H1 (cell line): ENCODE data around the gene MUC5B. TPM values are rescaled to one million over a fixed set of nuclear protein-coding genes. Genes with fewer than 3 reads are reported as not detected.

ENCODE experiments used
- CTCF ChIA-PET: fragments of 300-600 bp; sonication (Branson Sonifier 250); formaldehyde crosslinking; loops from one replicate; lab custom pipeline; 2021; ENCODE audit not compliant: partially characterized antibody; lab: Charles Lee
- POLR2A ChIA-PET: fragments of 300-600 bp; sonication (Branson Sonifier 250); formaldehyde crosslinking; loops from one replicate; lab custom pipeline; 2021; ENCODE audit warnings: inconsistent platforms; ENCODE audit not compliant: partially characterized antibody; lab: Charles Lee
- DNase-seq, 2 experiments: peaks; one replicate each; pipeline versions ENCODE4 v3.0.0 to v3.0.0-alpha.2; 2010 to 2022; ENCODE audit warnings: low spot score in 2 of 2, low read depth in 1 of 2, mixed read lengths in 1 of 2
- FAIRE-seq: peaks from 2 replicates; lab custom pipeline; 2011; peaks lifted over from hg19 to GRCh38; lab: Jason Lieb, UNC
- H2AFZ ChIP-seq: 2 replicates; pipeline ENCODE4 v1.8.1; 2012; ENCODE audit warnings: low read length, inconsistent platforms
- H2AK5ac ChIP-seq: 2 replicates; pipeline ENCODE4 v1.6.1; 2013; ENCODE audit warnings: low read depth, low read length
- H2BK120ac ChIP-seq: replicated peaks from 2 replicates; pipeline ENCODE3; 2013; ENCODE audit warnings: low read depth, low read length, inconsistent platforms
- H2BK12ac ChIP-seq: 2 replicates; pipeline ENCODE4 v1.6.1; 2013; ENCODE audit warnings: low read depth, low read length
- H2BK15ac ChIP-seq: 2 replicates; pipeline ENCODE4 v1.6.1; 2013; ENCODE audit warnings: low read length
- H2BK20ac ChIP-seq: 2 replicates; pipeline ENCODE4 v1.6.1; 2013; ENCODE audit warnings: low read length
- H2BK5ac ChIP-seq: 2 replicates; pipeline ENCODE4 v1.6.1; 2013; ENCODE audit warnings: low read depth, low read length
- H3K14ac ChIP-seq: 2 replicates; pipeline ENCODE4 v1.6.1; 2013; ENCODE audit warnings: inconsistent platforms; ENCODE audit not compliant: insufficient read length
- H3K18ac ChIP-seq: 2 replicates; pipeline ENCODE4 v1.6.1; 2013; ENCODE audit warnings: low read length; ENCODE audit errors: extremely low read depth
- H3K23ac ChIP-seq: 2 replicates; pipeline ENCODE4 v1.6.1; 2013; ENCODE audit warnings: inconsistent platforms; ENCODE audit not compliant: insufficient read length
- H3K23me2 ChIP-seq: 2 replicates; pipeline ENCODE4 v1.6.1; 2013; ENCODE audit warnings: low read depth, low read length
- H3K27ac ChIP-seq: 2 replicates; pipeline ENCODE4 v1.6.1; 2011; ENCODE audit warnings: low read depth, low read length, inconsistent platforms
- H3K27me3 ChIP-seq, 4 experiments: replicated peaks in 1 of 4; 1 replicate in 1 of 4; 2 replicates in 3 of 4; pipeline versions ENCODE4 v1.6.1 to v1.8.1; 2011 to 2013; ENCODE audit warnings: low read length in 3 of 4, mild to moderate bottlenecking in 3 of 4, inconsistent platforms in 2 of 4, mixed read lengths in 2 of 4, moderate library complexity in 1 of 4; ENCODE audit not compliant: control insufficient read depth in 3 of 4, insufficient read depth in 3 of 4; ENCODE audit errors: extremely low read depth in 1 of 4
- H3K36me3 ChIP-seq, 4 experiments: 2 replicates each; pipeline versions ENCODE4 v1.6.1 to v1.8.1; 2011 to 2013; ENCODE audit warnings: mild to moderate bottlenecking in 4 of 4, low read length in 3 of 4, moderate library complexity in 2 of 4, control low read depth in 1 of 4, inconsistent platforms in 1 of 4; ENCODE audit not compliant: insufficient read depth in 4 of 4, control insufficient read depth in 2 of 4
- H3K4ac ChIP-seq: replicated peaks from 2 replicates; pipeline ENCODE3; 2013; ENCODE audit warnings: low read length, low read depth, mixed read lengths, inconsistent platforms; ENCODE audit not compliant: insufficient read length
- H3K4me1 ChIP-seq, 4 experiments: replicated peaks in 1 of 4; 1 replicate in 1 of 4; 2 replicates in 3 of 4; pipeline versions ENCODE4 v1.6.1 to v1.8.1; 2011 to 2013; ENCODE audit warnings: low read length in 3 of 4, inconsistent platforms in 2 of 4, mixed read lengths in 1 of 4; ENCODE audit not compliant: insufficient read depth in 4 of 4, control insufficient read depth in 3 of 4
- H3K4me2 ChIP-seq, 2 experiments: 2 replicates each; pipeline versions ENCODE4 v1.6.1 to v1.8.1; 2011 to 2013; ENCODE audit warnings: low read depth in 2 of 2, low read length in 2 of 2, control low read depth in 1 of 2, inconsistent platforms in 1 of 2, mild to moderate bottlenecking in 1 of 2; ENCODE audit not compliant: insufficient read depth in 1 of 2
- H3K4me3 ChIP-seq, 4 experiments: fragments of 200-600, 300-600 bp in 1 of 4; sonication (generic), shearing (Covaris generic), sonication (Bioruptor Twin) in 1 of 4; 2 replicates each; pipeline versions ENCODE4 v1.5.1 to v1.8.1; 2011 to 2016; ENCODE audit warnings: low read length in 4 of 4, low read depth in 3 of 4, control low read depth in 2 of 4, inconsistent platforms in 2 of 4, mild to moderate bottlenecking in 2 of 4, mixed read lengths in 1 of 4, moderate library complexity in 1 of 4; ENCODE audit not compliant: insufficient read depth in 2 of 4; ENCODE audit errors: extremely low read depth in 1 of 4
- H3K56ac ChIP-seq: replicated peaks from 2 replicates; pipeline ENCODE3; 2013; ENCODE audit warnings: low read depth, mild to moderate bottlenecking, mixed read lengths, low read length, inconsistent platforms; ENCODE audit not compliant: insufficient read length
- H3K79me1 ChIP-seq: 2 replicates; pipeline ENCODE4 v1.6.1; 2013; ENCODE audit warnings: low read depth, low read length, control low read depth
- H3K79me2 ChIP-seq, 2 experiments: 2 replicates each; pipeline versions ENCODE4 v1.6.1 to v1.8.1; 2012 to 2013; ENCODE audit warnings: low read length in 2 of 2, mild to moderate bottlenecking in 2 of 2, inconsistent platforms in 1 of 2; ENCODE audit not compliant: insufficient read depth in 2 of 2, control insufficient read depth in 1 of 2
- H3K9ac ChIP-seq, 4 experiments: replicated peaks in 1 of 4; 1 replicate in 1 of 4; 2 replicates in 3 of 4; pipeline versions ENCODE4 v1.6.1 to v1.8.1; 2011 to 2013; ENCODE audit warnings: low read depth in 3 of 4, low read length in 3 of 4, control low read depth in 2 of 4, mild to moderate bottlenecking in 2 of 4, moderate library complexity in 2 of 4, inconsistent platforms in 1 of 4; ENCODE audit errors: extremely low read depth in 1 of 4
- H3K9me3 ChIP-seq, 2 experiments: 2 replicates each; pipeline versions ENCODE4 v1.6.1 to v1.8.1; 2012 to 2013; ENCODE audit warnings: mild to moderate bottlenecking in 2 of 2, moderate library complexity in 2 of 2, control low read depth in 1 of 2, inconsistent platforms in 1 of 2, low read depth in 1 of 2, low read length in 1 of 2, mixed read lengths in 1 of 2; ENCODE audit not compliant: insufficient read depth in 2 of 2
- H4K20me1 ChIP-seq, 2 experiments: replicated peaks in 1 of 2; 2 replicates each; pipeline versions ENCODE3 to v1.8.1; 2011 to 2013; ENCODE audit warnings: inconsistent platforms in 2 of 2, low read length in 2 of 2, mild to moderate bottlenecking in 1 of 2; ENCODE audit not compliant: insufficient read depth in 2 of 2, control insufficient read depth in 1 of 2
- H4K5ac ChIP-seq: 2 replicates; pipeline ENCODE4 v1.6.1; 2013; ENCODE audit warnings: low read length, low read depth, mixed read lengths, inconsistent platforms; ENCODE audit not compliant: insufficient read length
- H4K8ac ChIP-seq: 2 replicates; pipeline ENCODE4 v1.8.0; 2013; ENCODE audit warnings: mild to moderate bottlenecking, moderate library complexity, low read length, inconsistent platforms; ENCODE audit not compliant: insufficient read depth; ENCODE audit errors: extremely low read depth
- H4K91ac ChIP-seq: replicated peaks from 2 replicates; pipeline ENCODE3; 2013; ENCODE audit warnings: low read length, mixed read lengths, inconsistent platforms; ENCODE audit not compliant: insufficient read length
- CEBPB ChIP-seq: IDR thresholded peaks from 2 replicates; pipeline ENCODE4 v1.6.1; 2012; ENCODE audit warnings: low read depth, low read length
- CHD1 ChIP-seq: IDR thresholded peaks from 2 replicates; pipeline ENCODE4 v1.6.1; 2012; ENCODE audit warnings: low read depth, low read length, improper control_type of control experiment
- CHD2 ChIP-seq: IDR thresholded peaks from 2 replicates; pipeline ENCODE4 v1.6.1; 2012; ENCODE audit warnings: low read length, improper control_type of control experiment
- EP300 ChIP-seq, 2 experiments: IDR thresholded peaks; 1 replicate in 1 of 2; 2 replicates in 1 of 2; pipeline ENCODE4 v1.6.1; 2011 to 2012; ENCODE audit warnings: low read depth in 2 of 2, low read length in 2 of 2, mild to moderate bottlenecking in 2 of 2, borderline replicate concordance in 1 of 2, inconsistent platforms in 1 of 2, moderate library complexity in 1 of 2
- JUN ChIP-seq: IDR thresholded peaks from 2 replicates; pipeline ENCODE4 v1.6.1; 2011; ENCODE audit warnings: low read depth, mild to moderate bottlenecking, improper control_type of control experiment, low read length
- NRF1 ChIP-seq: IDR thresholded peaks from 2 replicates; pipeline ENCODE4 v1.6.1; 2011; ENCODE audit warnings: mild to moderate bottlenecking, low read depth, low read length, improper control_type of control experiment
- PHF8 ChIP-seq: fragments of 200-600 bp; sonication (generic); conservative IDR thresholded peaks from 2 replicates; pipeline ENCODE4 v1.7.1; 2012; ENCODE audit warnings: low read depth, mild to moderate bottlenecking, inconsistent platforms, low read length, moderate library complexity
- POLR2AphosphoS5 ChIP-seq: IDR thresholded peaks from 2 replicates; pipeline ENCODE4 v1.6.1; 2011; ENCODE audit warnings: low read depth, low read length
- RNF2 ChIP-seq: fragments of 200-900, 300-1000 bp; sonication (generic); IDR thresholded peaks from 2 replicates; pipeline ENCODE4 v1.7.1; 2016; ENCODE audit warnings: borderline replicate concordance, low read depth, mild to moderate bottlenecking, antibody characterized with exemption, low read length; ENCODE audit not compliant: poor library complexity, severe bottlenecking; ENCODE audit errors: missing control alignments
- SP2 ChIP-seq: IDR thresholded peaks from 2 replicates; pipeline ENCODE4 v1.6.1; 2012; ENCODE audit warnings: mild to moderate bottlenecking, low read length, inconsistent platforms
- TCF12 ChIP-seq: IDR thresholded peaks from 2 replicates; pipeline ENCODE4 v1.6.1; 2011; ENCODE audit warnings: low read depth, mild to moderate bottlenecking, low read length
- YY1 ChIP-seq: IDR thresholded peaks from 2 replicates; pipeline ENCODE4 v1.6.1; 2011; ENCODE audit warnings: low read depth, mild to moderate bottlenecking, low read length
- WGBS, 2 experiments: shearing (Covaris generic) in 1 of 2; methylation state at CpG; one replicate each; pipeline versions ENCODE4 v1.1.6 to v1.1.7; 2013 to 2015; ENCODE audit warnings: low lambda C conversion rate in 2 of 2, mixed read lengths in 2 of 2, inconsistent platforms in 1 of 2, low coverage in 1 of 2, missing lambda C conversion rate in 1 of 2; ENCODE audit not compliant: insufficient replicate concordance in 2 of 2, insufficient coverage in 1 of 2, insufficient read length in 1 of 2; ENCODE audit errors: extremely low coverage in 1 of 2, missing lambda C conversion rate in 1 of 2; 5-methylcytosine and 5-hydroxymethylcytosine counted together
- polyA plus RNA-seq, 7 experiments: library from polyadenylated mRNA; depleted of rRNA in 3 of 7; stranded (reverse) in 5 of 7; unstranded in 2 of 7; fragments of >200 nt in 5 of 7; fragments of 200-250 nt in 2 of 7; gene quantifications; 1 replicate in 5 of 7; 2 replicates in 1 of 7; 4 replicates in 1 of 7; pipeline versions ENCODE4 v1.2.1 to v1.2.3, GENCODE V29; 2011 to 2013; ENCODE audit warnings: missing spikeins in 2 of 7, mixed read lengths in 2 of 7
- total RNA-seq: library from RNA; stranded (reverse); fragmentation: NEBNext Ultra II Directional; extraction: Animal tissue kit (Norgen Biotek cat#: 25700); gene quantifications from 2 replicates; pipeline ENCODE4 v1.2.1, GENCODE V29; 2021
- TF ChIP-seq, protein P1 (sequence below): IDR thresholded peaks from 2 replicates; pipeline ENCODE4 v1.6.1; 2012; ENCODE audit warnings: inconsistent platforms

Gene MUC5B
- total and polyA plus RNA-seq, 2 of the 8 experiments (the other 6 are each of a cell fraction or from before 2014, with no cell fraction given) = 0.02 to 0.03 TPM

DNA sequence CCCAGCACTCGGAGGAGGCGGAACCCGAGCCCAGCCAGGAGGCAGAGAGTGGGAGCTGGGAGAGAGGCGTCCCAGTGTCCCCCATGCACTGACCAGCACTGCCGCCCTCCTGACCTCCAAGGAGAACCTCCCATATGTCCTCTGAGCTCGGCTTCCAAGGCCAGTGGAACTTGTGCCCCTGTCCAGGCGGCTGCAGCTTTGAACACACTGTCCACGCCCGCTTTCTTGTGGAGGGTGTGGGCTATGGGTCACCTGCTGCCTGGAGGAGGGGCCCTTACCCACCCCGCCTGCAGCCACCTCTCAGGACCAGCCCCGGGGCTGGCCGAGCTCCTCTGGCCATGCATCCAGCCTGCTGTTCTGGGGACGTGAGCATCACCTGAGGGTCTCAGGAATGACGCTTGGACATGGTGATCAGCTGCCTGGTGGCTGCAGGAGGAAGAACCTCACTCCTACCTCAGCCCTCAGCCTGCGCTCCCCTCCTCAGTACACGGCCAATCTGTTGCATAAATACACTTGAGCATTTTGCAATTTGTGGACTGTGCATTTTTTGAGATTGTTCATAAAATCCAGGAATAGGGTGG is 22.2 kb upstream of the MUC5B start:
- Histone ChIP-seq H2BK20ac (no peak overlapping the region), H3K4ac (no peak overlapping the region), H3K79me1 (no peaks in the 10 kb centered on the region), H4K8ac (no peak overlapping the region), H2BK12ac (no peak overlapping the region), H3K18ac (no peak overlapping the region), H2BK15ac (no peak overlapping the region), H3K23me2 (no peaks in the 10 kb centered on the region; the same call in 1 of the 2 replicates), H2BK120ac (no peak overlapping the region), H3K27me3 (peaks cover 0 to 2% (median 0%) of the 10 kb centered on the region in 4 experiments; a peak in 1 of 7 replicates), H3K4me1 (no peaks in the 10 kb centered on the region; a peak in 1 of 7 replicates), H3K23ac (no peak overlapping the region), H3K9ac (no peak overlapping the region), H3K79me2 (no peaks in the 10 kb centered on the region), H4K5ac (no peak overlapping the region), H3K4me2 (no peak overlapping the region), H3K36me3 (no peaks in the 10 kb centered on the region), H3K27ac (no peak overlapping the region), H2AFZ (no peak overlapping the region), H2AK5ac (no peak overlapping the region), H2BK5ac (no peak overlapping the region), H3K56ac (no peak overlapping the region), H4K20me1 (no peaks in the 10 kb centered on the region), H4K91ac (no peak overlapping the region), H3K4me3 (no peak overlapping the region), H3K14ac (no peak overlapping the region), H3K9me3 (no peaks in the 10 kb centered on the region; a peak in 1 of 4 replicates)
- no peak for TF ChIP-seq PHF8
- no peak for TF ChIP-seq POLR2AphosphoS5
- no peak for TF ChIP-seq RNF2
- TF ChIP-seq, protein P1, sequence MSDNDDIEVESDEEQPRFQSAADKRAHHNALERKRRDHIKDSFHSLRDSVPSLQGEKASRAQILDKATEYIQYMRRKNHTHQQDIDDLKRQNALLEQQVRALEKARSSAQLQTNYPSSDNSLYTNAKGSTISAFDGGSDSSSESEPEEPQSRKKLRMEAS = no peak
- TF ChIP-seq TCF12 = no peak
- TF ChIP-seq CHD1 = no peak
- no peak for TF ChIP-seq JUN
- TF ChIP-seq NRF1 = no peak
- TF ChIP-seq CHD2 = no peak
- no peak for TF ChIP-seq SP2
- TF ChIP-seq YY1 = no peak
- no peak for TF ChIP-seq CEBPB
- no peak for TF ChIP-seq EP300 (IDR thresholded peaks at IDR 0.05; ENCODE audit: borderline replicate concordance in 1 of 2, low read depth in 2 of 2, low read length in 2 of 2)
- WGBS, 2 experiments = 74% methylated on average over 16 of the region's 16 CpGs; no CpG with 5 or more reads in 1 of the 2 experiments
- no peak for FAIRE-seq
- CTCF ChIA-PET = interaction anchor here (0.5 to 0.9 kb wide), 6 partner anchors 24 to 624 kb away, joined by 3 to 4 read pairs (median 3); no protein-coding TSS in a partner anchor
- DNase-seq = no peak
- POLR2A ChIA-PET = no interaction called here
